ENCODE results near the gene ADAM10.
"Not testable (repeated sequence)": the region's sequence is repeated elsewhere in the genome, so short reads cannot be mapped to it uniquely, and the experiment has no call there.

Gene ADAM10, protein sequence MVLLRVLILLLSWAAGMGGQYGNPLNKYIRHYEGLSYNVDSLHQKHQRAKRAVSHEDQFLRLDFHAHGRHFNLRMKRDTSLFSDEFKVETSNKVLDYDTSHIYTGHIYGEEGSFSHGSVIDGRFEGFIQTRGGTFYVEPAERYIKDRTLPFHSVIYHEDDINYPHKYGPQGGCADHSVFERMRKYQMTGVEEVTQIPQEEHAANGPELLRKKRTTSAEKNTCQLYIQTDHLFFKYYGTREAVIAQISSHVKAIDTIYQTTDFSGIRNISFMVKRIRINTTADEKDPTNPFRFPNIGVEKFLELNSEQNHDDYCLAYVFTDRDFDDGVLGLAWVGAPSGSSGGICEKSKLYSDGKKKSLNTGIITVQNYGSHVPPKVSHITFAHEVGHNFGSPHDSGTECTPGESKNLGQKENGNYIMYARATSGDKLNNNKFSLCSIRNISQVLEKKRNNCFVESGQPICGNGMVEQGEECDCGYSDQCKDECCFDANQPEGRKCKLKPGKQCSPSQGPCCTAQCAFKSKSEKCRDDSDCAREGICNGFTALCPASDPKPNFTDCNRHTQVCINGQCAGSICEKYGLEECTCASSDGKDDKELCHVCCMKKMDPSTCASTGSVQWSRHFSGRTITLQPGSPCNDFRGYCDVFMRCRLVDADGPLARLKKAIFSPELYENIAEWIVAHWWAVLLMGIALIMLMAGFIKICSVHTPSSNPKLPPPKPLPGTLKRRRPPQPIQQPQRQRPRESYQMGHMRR

DNA sequence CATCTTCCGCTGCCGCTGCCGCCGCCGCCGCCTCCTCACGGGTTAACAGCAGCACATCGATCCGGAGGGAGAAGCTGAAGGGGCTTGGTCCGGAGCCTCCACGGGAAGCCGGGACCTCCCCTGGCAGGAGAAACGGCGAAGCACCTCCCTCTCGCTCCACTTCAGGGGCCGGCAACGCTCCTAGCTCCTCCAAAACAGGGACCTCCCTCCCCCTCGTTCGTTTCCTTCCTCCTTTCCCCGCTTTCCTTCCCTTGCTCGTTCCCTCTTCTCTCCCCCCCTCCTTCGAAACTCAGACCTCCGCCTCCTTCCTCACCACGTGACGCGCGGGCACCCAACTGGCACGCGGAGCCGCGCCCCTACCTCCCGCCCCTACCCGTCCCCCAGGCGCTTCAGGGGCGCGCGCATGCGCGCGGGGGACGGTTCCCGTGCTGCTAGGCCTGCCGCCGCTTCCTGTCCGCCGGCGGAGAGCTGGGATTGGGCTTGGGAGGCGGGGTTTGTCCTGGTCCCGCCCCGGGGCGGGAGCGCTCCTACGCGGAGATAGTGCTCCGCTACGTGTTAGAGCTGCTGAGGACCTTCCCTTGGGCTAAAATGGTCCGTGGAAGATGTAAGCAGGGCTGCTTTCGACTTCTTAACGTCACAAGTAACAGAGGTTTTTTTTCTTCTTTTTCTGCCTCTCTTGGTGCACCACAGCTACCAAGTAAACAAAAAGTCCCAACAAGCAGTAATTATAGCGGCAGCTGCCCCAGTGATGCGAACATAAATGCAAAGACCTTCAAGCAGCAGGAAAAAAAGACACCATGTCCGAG, at the start of gene ADAM10:
ADAM10 (minus strand) TSS at position 176 of the 806 bp plus-strand sequence; CDS start at position 3, 173 bp downstream.
- peak; percentile 100 for DNase-seq (ENCODE audit: low read depth)

DNA sequence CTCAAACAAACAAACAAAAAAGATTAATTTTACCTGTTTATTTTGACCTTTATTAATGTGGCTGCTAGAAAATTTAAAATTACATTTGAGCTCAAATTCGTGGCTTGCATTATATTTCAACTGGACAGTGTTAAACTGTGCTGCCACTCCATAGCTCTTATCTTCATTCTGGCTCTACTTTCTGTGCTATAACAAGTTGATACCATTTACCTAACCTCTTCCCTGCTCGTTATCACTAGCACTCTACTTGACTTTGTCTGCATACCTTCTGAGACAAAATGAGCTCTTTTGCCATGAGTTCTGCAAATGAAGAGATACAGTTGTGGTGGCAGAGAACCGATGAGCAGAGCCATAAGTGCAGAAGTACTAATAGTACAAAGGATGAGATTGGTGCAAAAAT, 48.0 kb upstream of the ADAM10 start:
- no peak for DNase-seq (ENCODE audit: low read depth)

- DNase-seq (ENCODE audit: low read depth): no peak
These were observed 46.3 kb upstream of the ADAM10 start for GRCh38 chr15:58795825-58796224.

DNA sequence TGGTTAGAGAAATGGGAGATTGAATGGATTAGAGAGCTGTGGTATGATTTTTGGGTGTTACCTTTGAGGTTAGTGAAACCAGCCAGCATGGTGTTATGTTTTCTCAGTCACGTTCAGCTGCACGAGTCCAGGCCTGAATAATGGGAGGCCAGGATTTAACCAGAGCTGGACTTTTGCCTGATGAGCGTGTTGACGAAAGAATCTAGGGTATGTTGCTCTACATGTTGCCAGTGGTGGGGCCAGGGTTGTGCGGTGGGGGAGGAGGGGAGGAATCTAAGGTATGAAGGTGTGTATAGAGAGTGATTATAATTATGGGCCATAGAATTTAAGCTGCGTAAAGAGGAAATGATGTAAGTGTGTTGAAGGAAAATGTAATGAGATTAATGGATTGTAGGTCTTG, 44.4 kb upstream of the ADAM10 start:
- no peak for DNase-seq (ENCODE audit: low read depth)

GRCh38 chr15:58788056-58788710, 38.7 kb upstream of the ADAM10 start:
- no peak for DNase-seq (ENCODE audit: low read depth)

GRCh38 chr15:58785355-58785754, 35.8 kb upstream of the ADAM10 start:
- DNase-seq (ENCODE audit: low read depth): no peak

DNA sequence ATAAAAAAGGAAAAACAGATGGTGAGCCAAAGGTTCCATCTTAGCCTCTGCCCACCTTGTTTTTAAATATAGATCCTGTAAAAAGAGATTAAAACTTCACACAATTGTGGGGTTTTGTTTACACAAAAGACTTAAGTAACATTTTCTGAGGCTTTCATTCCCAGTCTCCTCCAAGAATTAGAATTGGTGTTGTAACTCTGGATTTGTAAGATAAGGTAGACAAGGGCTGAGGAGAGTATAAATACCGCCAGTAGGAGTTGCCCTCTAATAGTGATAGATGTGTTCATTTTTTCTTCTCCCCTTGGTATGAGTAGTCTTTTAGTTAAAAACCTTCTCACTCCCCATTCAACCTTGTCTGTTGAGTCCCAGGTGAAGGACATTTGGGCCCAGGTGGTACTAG, 30.0 kb upstream of the ADAM10 start:
- no peak for DNase-seq (ENCODE audit: low read depth)

DNA sequence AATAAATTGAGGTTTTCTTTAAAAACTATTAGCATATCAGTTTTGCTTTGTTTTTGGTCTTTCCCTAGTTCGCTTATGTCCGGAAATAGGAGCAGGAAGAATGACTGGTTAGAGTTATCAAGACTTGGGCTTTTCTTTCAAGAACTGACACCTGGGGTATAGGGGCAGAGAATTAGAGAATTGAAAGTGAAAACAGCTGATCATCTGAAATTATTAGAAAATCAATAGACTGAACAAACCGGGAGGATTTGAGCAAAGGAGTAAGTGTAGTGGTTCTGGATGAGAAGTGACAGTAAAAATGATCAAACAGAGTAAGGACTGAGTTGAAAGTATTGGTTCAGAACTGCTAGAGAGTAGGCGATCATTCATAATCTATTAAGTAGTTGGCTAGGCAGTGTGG, 27.6 kb upstream of the ADAM10 start:
- DNase-seq (ENCODE audit: low read depth): no peak

GRCh38 chr15:58775402-58775801, 25.9 kb upstream of the ADAM10 start:
- DNase-seq (ENCODE audit: low read depth): no peak

GRCh38 chr15:58773024-58773423, 23.5 kb upstream of the ADAM10 start:
- no peak for DNase-seq (ENCODE audit: low read depth)

GRCh38 chr15:58771621-58772250, 22.2 kb upstream of the ADAM10 start:
- DNase-seq (ENCODE audit: low read depth): no peak

GRCh38 chr15:58770857-58771620, 21.5 kb upstream of the ADAM10 start, which contains the start of gene MINDY2:
MINDY2 (plus strand) TSS chr15:58771302; CDS start chr15:58771396, 94 bp downstream.
- DNase-seq (ENCODE audit: low read depth): peak; percentile 99

GRCh38 chr15:58770519-58770856, 21.0 kb upstream of the ADAM10 start:
- DNase-seq (ENCODE audit: low read depth): peak; percentile 79

DNA sequence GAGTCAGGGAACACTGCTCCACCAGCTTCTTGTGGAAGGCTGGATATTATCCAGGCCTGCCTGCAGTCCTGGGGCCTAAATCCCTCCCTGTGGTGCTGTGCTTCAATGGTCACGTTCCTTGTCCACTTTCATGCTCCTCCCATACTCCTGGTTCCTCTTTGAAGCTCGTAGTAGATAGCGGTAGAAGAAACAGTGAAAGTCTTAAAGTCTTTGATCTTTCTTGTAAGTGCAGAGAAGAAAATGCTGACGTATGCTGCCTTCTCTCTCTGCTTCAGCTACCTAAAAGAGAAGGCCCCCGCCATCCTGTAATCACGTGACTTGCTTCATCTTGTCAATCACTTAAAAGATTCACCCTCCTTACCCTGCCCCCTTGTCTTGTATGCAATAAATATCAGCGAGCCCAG, 19.1 kb upstream of the ADAM10 start:
- not testable (repeated sequence) for DNase-seq (ENCODE audit: low read depth)

- no peak for DNase-seq (ENCODE audit: low read depth)
These were observed 16.8 kb upstream of the ADAM10 start for GRCh38 chr15:58766290-58766689.

GRCh38 chr15:58764468-58764867, 15.0 kb upstream of the ADAM10 start:
- no peak for DNase-seq (ENCODE audit: low read depth)

DNA sequence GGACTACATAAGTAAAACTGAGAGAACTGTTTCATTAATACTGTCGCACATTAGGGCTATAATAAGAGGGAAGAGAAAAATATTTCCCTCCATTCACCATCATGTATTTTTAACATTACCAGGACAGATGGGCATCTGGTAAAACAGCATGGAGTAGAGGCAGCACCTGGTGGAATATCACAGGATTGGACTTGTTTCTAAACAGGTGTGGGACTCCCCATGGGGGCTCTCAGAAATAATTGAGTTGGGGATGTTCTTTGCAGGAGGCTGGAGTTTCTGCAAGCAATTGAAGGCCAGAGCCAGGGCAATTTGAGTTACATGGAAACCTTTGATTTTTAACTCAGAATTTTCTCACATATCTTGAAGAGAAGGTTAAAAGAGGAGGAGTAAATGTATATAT, 13.2 kb upstream of the ADAM10 start:
- DNase-seq (ENCODE audit: low read depth): no peak

DNA sequence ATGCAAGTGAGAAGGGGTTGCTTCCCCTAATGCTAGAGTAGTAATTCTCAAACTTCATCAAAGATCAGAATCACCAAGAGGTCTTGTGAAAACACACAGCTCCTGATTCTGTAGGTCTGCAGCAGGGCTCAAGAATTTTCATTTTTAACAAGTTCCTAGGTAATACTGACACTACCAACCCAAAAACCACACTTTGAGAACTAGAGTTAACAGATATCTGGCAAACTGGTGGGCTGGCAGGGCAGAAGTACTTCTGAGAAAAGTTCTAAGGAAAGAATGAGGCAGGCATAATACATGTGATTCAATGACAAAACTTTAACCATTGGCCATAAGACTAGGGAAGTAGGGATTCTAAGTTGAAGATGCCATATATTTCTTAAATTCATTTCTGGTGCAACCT, 12.8 kb upstream of the ADAM10 start:
- no peak for DNase-seq (ENCODE audit: low read depth)

GRCh38 chr15:58761010-58761388, 11.5 kb upstream of the ADAM10 start:
- no peak for DNase-seq (ENCODE audit: low read depth)

DNA sequence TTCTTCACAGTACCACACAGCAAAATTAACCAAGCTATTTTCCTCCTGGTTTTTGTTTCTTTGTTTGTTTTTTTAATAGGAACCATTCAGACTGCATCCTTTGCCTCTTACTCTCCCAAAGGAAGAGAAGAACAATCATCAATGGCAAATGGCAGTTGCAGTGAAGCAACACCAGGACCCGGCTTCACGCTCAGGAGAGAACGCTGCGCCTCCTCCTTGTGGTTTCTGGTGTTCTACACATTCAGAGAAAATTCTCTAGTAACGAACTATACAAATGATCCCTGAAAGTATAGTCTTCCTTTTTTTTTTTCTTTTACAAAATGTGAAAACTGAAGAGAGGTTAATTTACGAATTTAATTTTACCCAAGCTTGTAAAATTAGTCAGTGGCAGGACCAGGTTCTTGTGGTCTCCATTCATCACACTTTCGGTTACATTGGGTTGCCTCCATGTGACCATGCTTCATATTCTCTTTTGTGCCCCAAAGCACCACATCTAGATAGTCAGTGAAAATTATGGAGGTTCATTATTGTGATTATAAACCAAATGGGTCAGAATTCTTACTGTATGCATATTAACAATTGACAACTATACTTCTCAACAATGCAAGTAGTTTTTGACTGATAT, 11.0 kb upstream of the ADAM10 start:
- peak; percentile 11 for DNase-seq (ENCODE audit: low read depth)

Data from fibroblast of gingiva (primary cell).